Inflammatory macrophage treated with lipopolysaccharide for 4 hours (primary cell): ENCODE data around the gene EEFSEC.

Source experiments
- DNase-seq: peaks from one replicate; pipeline ENCODE4 v3.0.0-alpha.2; 2020

EEFSEC gene

DNA sequence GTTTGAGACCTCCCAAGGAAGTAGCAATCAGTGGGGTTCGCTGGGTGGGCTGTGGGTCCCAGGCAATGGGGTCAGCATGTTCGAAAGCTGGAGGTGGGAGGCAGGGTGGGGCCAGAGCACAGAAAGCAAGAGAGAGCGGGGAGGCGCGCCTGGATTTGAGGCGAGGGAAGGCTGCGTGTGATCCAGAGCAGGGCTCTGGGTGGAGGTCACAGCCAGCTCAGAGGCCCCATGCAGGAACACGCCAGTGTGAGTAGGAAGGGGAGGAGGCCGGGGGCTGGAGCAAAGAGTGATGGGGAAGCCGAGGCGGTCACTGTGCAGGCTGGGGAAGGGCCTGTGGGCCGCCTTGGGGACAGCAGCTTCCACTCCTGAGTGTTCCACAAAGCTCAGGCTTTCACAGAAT is 304.7 kb downstream of the EEFSEC start:
- no peak for DNase-seq
